Measurements from ENCODE around the gene TNNT3. TPM values are rescaled to one million over a fixed set of nuclear protein-coding genes. Genes with fewer than 3 reads are reported as not detected.

The TNNT3 gene
- total RNA-seq, 2 donors from 2014 or later, result not detected

GRCh38 chr11:1909524-1909923 is 10.0 kb upstream of the TNNT3 start:
- H3K36me3 Mint-ChIP-seq (ENCODE audit: low read depth), result no peaks in the 10 kb centered on the region
- 92 to 94% methylated on average over 4 to 6 of the region's 7 CpGs for WGBS, 2 experiments (ENCODE audit: insufficient coverage in 1 of 2, insufficient read length in 1 of 2)

GRCh38 chr11:1912289-1912878 is 7.1 kb upstream of the TNNT3 start:
- H3K27me3 ChIP-seq (ENCODE audit: control insufficient read depth, insufficient read depth, low read length, poor library complexity, severe bottlenecking), result no peaks in the 10 kb centered on the region
- no peaks in the 10 kb centered on the region for H3K9me3 ChIP-seq (ENCODE audit: control insufficient read depth, low read length)
- TF ChIP-seq, protein P1, sequence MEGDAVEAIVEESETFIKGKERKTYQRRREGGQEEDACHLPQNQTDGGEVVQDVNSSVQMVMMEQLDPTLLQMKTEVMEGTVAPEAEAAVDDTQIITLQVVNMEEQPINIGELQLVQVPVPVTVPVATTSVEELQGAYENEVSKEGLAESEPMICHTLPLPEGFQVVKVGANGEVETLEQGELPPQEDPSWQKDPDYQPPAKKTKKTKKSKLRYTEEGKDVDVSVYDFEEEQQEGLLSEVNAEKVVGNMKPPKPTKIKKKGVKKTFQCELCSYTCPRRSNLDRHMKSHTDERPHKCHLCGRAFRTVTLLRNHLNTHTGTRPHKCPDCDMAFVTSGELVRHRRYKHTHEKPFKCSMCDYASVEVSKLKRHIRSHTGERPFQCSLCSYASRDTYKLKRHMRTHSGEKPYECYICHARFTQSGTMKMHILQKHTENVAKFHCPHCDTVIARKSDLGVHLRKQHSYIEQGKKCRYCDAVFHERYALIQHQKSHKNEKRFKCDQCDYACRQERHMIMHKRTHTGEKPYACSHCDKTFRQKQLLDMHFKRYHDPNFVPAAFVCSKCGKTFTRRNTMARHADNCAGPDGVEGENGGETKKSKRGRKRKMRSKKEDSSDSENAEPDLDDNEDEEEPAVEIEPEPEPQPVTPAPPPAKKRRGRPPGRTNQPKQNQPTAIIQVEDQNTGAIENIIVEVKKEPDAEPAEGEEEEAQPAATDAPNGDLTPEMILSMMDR (conservative IDR thresholded peaks at IDR 0.05), result no peak
- H3K4me1 ChIP-seq (ENCODE audit: control insufficient read depth, insufficient read depth, low read length), result no peaks in the 10 kb centered on the region
- Mint-ChIP-seq H3K36me3 (ENCODE audit: low read depth) (no peaks in the 10 kb centered on the region), H3K9me3 (peaks cover 5% of the 10 kb centered on the region), H3K4me1 (peaks cover 8% of the 10 kb centered on the region), H3K4me3 (no peak overlapping the region), H3K27ac (no peak overlapping the region), H3K27me3 (ENCODE audit: insufficient read depth) (peaks cover 2% of the 10 kb centered on the region)
- H3K36me3 ChIP-seq (ENCODE audit: control insufficient read depth, insufficient read depth, low read length), result no peaks in the 10 kb centered on the region
- DNase-seq, result no peak
- H3K9ac ChIP-seq (ENCODE audit: extremely low read depth, low read length, poor library complexity, severe bottlenecking), result no peak overlapping the region
- 92 to 99% methylated on average over 11 to 13 of the region's 13 CpGs for WGBS, 2 experiments (ENCODE audit: insufficient coverage in 1 of 2, insufficient read length in 1 of 2)
- no peak overlapping the region for H3K4me3 ChIP-seq (ENCODE audit: low read length)
- no peak overlapping the region for H3K27ac ChIP-seq (ENCODE audit: low read depth, low read length)

More at GRCh38 chr11:1909524-1909923, 10.0 kb upstream of the TNNT3 start:
- TF ChIP-seq, protein P1 (conservative IDR thresholded peaks at IDR 0.05), result no peak
- Mint-ChIP-seq H3K27ac (no peak overlapping the region), H3K4me3 (no peak overlapping the region), H3K4me1 (peaks cover 13% of the 10 kb centered on the region), H3K27me3 (ENCODE audit: insufficient read depth) (peaks cover 2% of the 10 kb centered on the region), H3K9me3 (no peaks in the 10 kb centered on the region)
- H3K27ac ChIP-seq (ENCODE audit: low read depth, low read length), result no peak overlapping the region
- H3K27me3 ChIP-seq (ENCODE audit: control insufficient read depth, insufficient read depth, low read length, poor library complexity, severe bottlenecking), result no peaks in the 10 kb centered on the region
- no peaks in the 10 kb centered on the region for H3K9me3 ChIP-seq (ENCODE audit: control insufficient read depth, low read length)
- no peaks in the 10 kb centered on the region for H3K36me3 ChIP-seq (ENCODE audit: control insufficient read depth, insufficient read depth, low read length)
- no peak overlapping the region for H3K4me3 ChIP-seq (ENCODE audit: low read length)
- H3K4me1 ChIP-seq (ENCODE audit: control insufficient read depth, insufficient read depth, low read length), result no peaks in the 10 kb centered on the region
- H3K9ac ChIP-seq (ENCODE audit: extremely low read depth, low read length, poor library complexity, severe bottlenecking), result no peak overlapping the region
- no peak for DNase-seq

DNA sequence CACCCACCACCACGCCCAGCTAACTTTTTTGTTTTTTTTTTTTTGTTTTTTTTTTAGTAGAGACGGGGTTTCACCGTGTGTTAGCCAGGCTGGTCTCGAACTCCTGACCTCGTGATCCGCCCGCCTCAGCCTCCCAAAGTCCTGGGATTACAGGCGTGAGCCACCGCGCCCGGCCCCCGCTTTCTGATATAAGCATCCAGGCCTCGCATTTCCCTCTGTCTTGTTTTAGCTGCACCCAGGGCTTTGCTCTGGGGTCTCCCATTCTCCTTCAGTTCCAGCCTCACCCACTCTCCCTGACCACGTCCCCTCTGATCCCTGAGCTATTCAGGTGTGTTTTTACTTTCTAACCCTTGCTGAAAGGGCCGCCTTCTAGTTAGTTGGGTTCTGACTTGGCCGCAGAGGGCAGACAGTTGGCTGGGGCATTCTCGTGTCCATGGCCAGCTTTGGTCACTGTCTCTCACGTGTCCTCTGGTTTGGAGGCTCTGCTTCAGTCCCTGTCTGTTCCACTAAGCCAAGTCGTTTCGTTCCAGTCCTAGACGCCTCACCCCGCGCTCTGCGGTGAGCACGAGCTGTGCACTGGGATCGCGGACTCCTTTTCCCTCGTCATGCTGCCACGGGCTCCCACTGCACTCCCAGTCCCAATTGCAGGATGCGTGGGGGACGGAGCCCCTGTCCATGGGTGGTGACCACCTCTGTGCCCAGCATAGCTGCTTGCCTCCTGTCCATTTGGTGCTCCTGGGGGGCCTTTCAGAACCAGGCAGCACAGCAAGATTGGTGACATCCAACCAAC is 6.0 kb upstream of the TNNT3 start:
- peaks cover 5% of the 10 kb centered on the region for H3K9me3 Mint-ChIP-seq
- Histone ChIP-seq H3K36me3 (ENCODE audit: control insufficient read depth, insufficient read depth, low read length) (no peaks in the 10 kb centered on the region), H3K27me3 (ENCODE audit: control insufficient read depth, insufficient read depth, low read length, poor library complexity, severe bottlenecking) (no peaks in the 10 kb centered on the region), H3K27ac (ENCODE audit: low read depth, low read length) (no peak overlapping the region), H3K9ac (ENCODE audit: extremely low read depth, low read length, poor library complexity, severe bottlenecking) (no peak overlapping the region), H3K9me3 (ENCODE audit: control insufficient read depth, low read length) (no peaks in the 10 kb centered on the region), H3K4me1 (ENCODE audit: control insufficient read depth, insufficient read depth, low read length) (no peaks in the 10 kb centered on the region), H3K4me3 (ENCODE audit: low read length) (no peak overlapping the region)
- no peaks in the 10 kb centered on the region for H3K36me3 Mint-ChIP-seq (ENCODE audit: low read depth)
- no peak for DNase-seq
- H3K4me1 Mint-ChIP-seq, result peaks cover 2% of the 10 kb centered on the region
- TF ChIP-seq, protein P1 (conservative IDR thresholded peaks at IDR 0.05), result no peak
- no peak overlapping the region for H3K27ac Mint-ChIP-seq
- WGBS, 2 experiments (ENCODE audit: insufficient coverage in 1 of 2, insufficient read length in 1 of 2), result 92 to 94% methylated on average over 30 of the region's 31 CpGs
- peaks cover 2% of the 10 kb centered on the region for H3K27me3 Mint-ChIP-seq (ENCODE audit: insufficient read depth)
- no peak overlapping the region for H3K4me3 Mint-ChIP-seq

All from endodermal cell (in vitro differentiated cells).